Endothelial cell of umbilical vein (primary cell): ENCODE measurements around the gene SULT1C2. TPM values are rescaled to one million over a fixed set of nuclear protein-coding genes. Genes with fewer than 3 reads are reported as not detected.

Experiments used
- BruUV-seq: library from RNA; stranded (reverse); fragments of 400-500 nt; replicated peaks from 2 replicates; lab custom pipeline; 2021; lab: Mats Ljungman, UMichigan
- CTCF ChIA-PET: fragments of 300-600, 350-600 bp; sonication (Branson Sonifier 250); formaldehyde crosslinking; loops from one replicate; lab custom pipeline; 2021; ENCODE audit warnings: antibody characterized with exemption, inconsistent platforms; lab: Charles Lee
- POLR2A ChIA-PET: fragments of 300-600, 350-600 bp; sonication (Branson Sonifier 250); formaldehyde crosslinking; loops from one replicate; lab custom pipeline; 2021; ENCODE audit warnings: antibody characterized with exemption, inconsistent platforms; lab: Charles Lee
- DNase-seq: peaks from one replicate; pipeline ENCODE4 v3.0.0-alpha.2; 2011; ENCODE audit warnings: low read depth, low spot score
- FAIRE-seq: peaks from 2 replicates; lab custom pipeline; 2011; peaks lifted over from hg19 to GRCh38; lab: Jason Lieb, UNC
- H2AFZ ChIP-seq: 2 replicates; pipeline ENCODE4 v1.6.0; 2012; ENCODE audit warnings: low read depth, low read length, control low read depth, inconsistent platforms
- H3K27ac ChIP-seq: 2 replicates; pipeline ENCODE4 v1.5.1; 2011; ENCODE audit warnings: low read depth, mild to moderate bottlenecking, control low read depth, low read length, moderate library complexity; ENCODE audit not compliant: insufficient read depth
- H3K27me3 ChIP-seq, 2 experiments: 2 replicates each; pipeline versions ENCODE4 v1.6.0 to v1.6.1; 2011; ENCODE audit warnings: low read length in 2 of 2, mixed read lengths in 1 of 2; ENCODE audit not compliant: control insufficient read depth in 2 of 2, insufficient read depth in 2 of 2
- H3K36me3 ChIP-seq, 2 experiments: 2 replicates in 1 of 2; 3 replicates in 1 of 2; pipeline ENCODE4 v1.5.1; 2011; ENCODE audit warnings: low read length in 2 of 2, mild to moderate bottlenecking in 1 of 2, moderate library complexity in 1 of 2; ENCODE audit not compliant: control insufficient read depth in 2 of 2, insufficient read depth in 2 of 2; ENCODE audit errors: extremely low read depth in 1 of 2
- H3K4me1 ChIP-seq: 3 replicates; pipeline ENCODE4 v1.5.1; 2011; ENCODE audit warnings: mild to moderate bottlenecking, low read length; ENCODE audit not compliant: control insufficient read depth, insufficient read depth; ENCODE audit errors: extremely low read depth
- H3K4me2 ChIP-seq: 2 replicates; pipeline ENCODE4 v1.6.1; 2011; ENCODE audit warnings: low read length, control low read depth, mixed read lengths; ENCODE audit not compliant: insufficient read depth
- H3K4me3 ChIP-seq, 3 experiments: fragments of 200-600 bp in 1 of 3; sonication (generic), shearing (Covaris generic) in 1 of 3; replicated peaks in 1 of 3; 2 replicates each; pipeline ENCODE4 v1.5.1; 2011 to 2016; ENCODE audit warnings: control low read depth in 3 of 3, low read length in 3 of 3, mild to moderate bottlenecking in 2 of 3, inconsistent platforms in 1 of 3, low read depth in 1 of 3, moderate library complexity in 1 of 3; ENCODE audit not compliant: insufficient read depth in 1 of 3
- H3K79me2 ChIP-seq: 2 replicates; pipeline ENCODE4 v1.6.0; 2012; ENCODE audit warnings: low read length, inconsistent platforms; ENCODE audit not compliant: control insufficient read depth, insufficient read depth
- H3K9ac ChIP-seq: replicated peaks from 2 replicates; pipeline ENCODE3; 2011; ENCODE audit warnings: low read length, control low read depth; ENCODE audit not compliant: insufficient read depth; ENCODE audit errors: extremely low read depth
- H3K9me1 ChIP-seq: replicated peaks from 3 replicates; pipeline ENCODE4 v1.6.0; 2011; ENCODE audit warnings: mild to moderate bottlenecking, low read length; ENCODE audit not compliant: control insufficient read depth, insufficient read depth; ENCODE audit errors: extremely low read depth
- H3K9me3 ChIP-seq: replicated peaks from 2 replicates; pipeline ENCODE4 v1.5.1; 2012; ENCODE audit warnings: low read length, inconsistent platforms; ENCODE audit not compliant: control insufficient read depth, insufficient read depth
- H4K20me1 ChIP-seq: replicated peaks from 2 replicates; pipeline ENCODE3; 2011; ENCODE audit warnings: mild to moderate bottlenecking, low read length; ENCODE audit not compliant: control insufficient read depth, insufficient read depth; ENCODE audit errors: extremely low read depth
- CTCF ChIP-seq, 2 donors: IDR thresholded peaks; 1 replicate in 1 of 2; 2 replicates in 1 of 2; pipeline ENCODE4 v1.5.1; 2011; ENCODE audit warnings: low read length in 2 of 2, mild to moderate bottlenecking in 2 of 2, moderate library complexity in 2 of 2, control low read depth in 1 of 2, inconsistent platforms in 1 of 2, low read depth in 1 of 2; ENCODE audit not compliant: insufficient read depth in 1 of 2; ENCODE audit errors: extremely low read depth in 1 of 2
- EZH2 ChIP-seq: IDR thresholded peaks from 2 replicates; pipeline ENCODE4 v1.6.1; 2012; ENCODE audit warnings: borderline replicate concordance, low read depth, mild to moderate bottlenecking, moderate library complexity, low read length, inconsistent platforms; ENCODE audit not compliant: severe bottlenecking
- FOS ChIP-seq: IDR thresholded peaks from 2 replicates; pipeline ENCODE4 v1.6.1; 2011; ENCODE audit warnings: mild to moderate bottlenecking, low read length, moderate library complexity, borderline replicate concordance; ENCODE audit not compliant: insufficient read depth
- GATA2 ChIP-seq: IDR thresholded peaks from 2 replicates; pipeline ENCODE4 v1.7.0; 2011; ENCODE audit warnings: low read depth, mild to moderate bottlenecking, moderate library complexity, mixed read lengths, low read length; ENCODE audit not compliant: insufficient read length, insufficient read depth
- JUN ChIP-seq: IDR thresholded peaks from 2 replicates; pipeline ENCODE4 v1.6.1; 2011; ENCODE audit warnings: borderline replicate concordance, low read depth; ENCODE audit not compliant: insufficient read length, insufficient read depth
- MAX ChIP-seq: IDR thresholded peaks from 2 replicates; pipeline ENCODE4 v1.6.1; 2011; ENCODE audit not compliant: insufficient read depth, insufficient read length
- MYC ChIP-seq: IDR thresholded peaks from one replicate; pipeline ENCODE4 v1.6.1; 2011; ENCODE audit warnings: mild to moderate bottlenecking, low read depth, low read length
- POLR2A ChIP-seq: IDR thresholded peaks from 2 replicates; pipeline ENCODE4 v1.6.1; 2012; ENCODE audit warnings: low read depth, mild to moderate bottlenecking, control low read depth, low read length
- POLR2AphosphoS5 ChIP-seq: IDR thresholded peaks from 2 replicates; pipeline ENCODE4 v1.6.1; 2012; ENCODE audit warnings: low read depth, mild to moderate bottlenecking, control low read depth, low read length, moderate library complexity; ENCODE audit not compliant: insufficient read depth
- dilution Hi-C: fragments of 300-500 bp; cut with MboI; formaldehyde crosslinking; loops from one replicate; pipeline ENCODE4 v1.15.0; 2019; ENCODE audit warnings: low sequenced_read_pairs; ENCODE audit not compliant: extremely low pct_ligation_motif_present
- intact Hi-C: fragments of 100-400 bp; cut with micrococcal nuclease; formaldehyde crosslinking; loops from one replicate; pipeline ENCODE4 v1.10.0; 2022
- polyA plus RNA-seq, 4 experiments: library from polyadenylated mRNA; depleted of rRNA in 3 of 4; stranded (reverse) in 3 of 4; unstranded in 1 of 4; fragments of >200 nt; gene quantifications; 2 replicates each; pipeline versions ENCODE4 v1.2.1 to v1.2.3, GENCODE V29; 2011 to 2012; ENCODE audit warnings: missing spikeins in 1 of 4
- total RNA-seq: library from RNA; stranded (reverse); gene quantifications from 2 replicates; pipeline ENCODE4 v1.2.3, GENCODE V29; 2021

SULT1C2 gene
- total and polyA plus RNA-seq, 2 donors (not counting 3 experiments of a cell fraction or from before 2014, with no cell fraction given): not detected

- no peaks in the 10 kb centered on the region for H3K27me3 ChIP-seq
- H3K9ac ChIP-seq: no peak overlapping the region
- DNase-seq (no peak), FAIRE-seq (no peak)
- H3K27ac ChIP-seq: no peak overlapping the region
- no TSS peak for BruUV-seq
- H3K4me1 ChIP-seq: no peaks in the 10 kb centered on the region
- TF ChIP-seq JUN: no peak
- no peak for TF ChIP-seq POLR2A
- no peak for TF ChIP-seq MAX
- TF ChIP-seq CTCF (IDR thresholded peaks at IDR 0.05; ENCODE audit: extremely low read depth in 1 of 2, insufficient read depth in 1 of 2, low read depth in 1 of 2, low read length in 2 of 2): no peak
- TF ChIP-seq MYC: no peak
- TF ChIP-seq FOS: no peak
- TF ChIP-seq EZH2: no peak
- no peak for TF ChIP-seq POLR2AphosphoS5
- no peak for TF ChIP-seq GATA2
- H3K4me2 ChIP-seq: no peak overlapping the region
- no peaks in the 10 kb centered on the region for H4K20me1 ChIP-seq
- ChIA-PET POLR2A (no interaction called here), CTCF (no interaction called here)
- intact Hi-C loops (no loop called here), dilution Hi-C loops (no loop called here)
- no peaks in the 10 kb centered on the region for H3K9me1 ChIP-seq
- no peaks in the 10 kb centered on the region for H3K9me3 ChIP-seq
- no peak overlapping the region for H2AFZ ChIP-seq
- H3K36me3 ChIP-seq: no peaks in the 10 kb centered on the region
- no peak overlapping the region for H3K4me3 ChIP-seq
- no peaks in the 10 kb centered on the region for H3K79me2 ChIP-seq
These were observed 16.9 kb upstream of the SULT1C2 start for GRCh38 chr2:108271691-108272253.
